Nephron (organoid): Measurements from ENCODE around the gene MEX3A.
A peak's percentile ranks its signal among the peaks of the same experiment; 100 is the strongest.
"Not testable (repeated sequence)": the region's sequence is repeated elsewhere in the genome, so short reads cannot be mapped to it uniquely, and the experiment has no call there.

Experiments used
- H3K27ac Mint-ChIP-seq, 3 experiments: 2 replicates each; pipeline ENCODE4 v1.8.0; 2020; ENCODE audit warnings: mixed read lengths in 3 of 3, mild to moderate bottlenecking in 2 of 3, moderate library complexity in 1 of 3
- H3K27me3 Mint-ChIP-seq: 2 replicates; pipeline ENCODE4 v1.8.0; 2021; ENCODE audit warnings: low read depth, mild to moderate bottlenecking, moderate library complexity, mixed read lengths
- H3K36me3 Mint-ChIP-seq: 2 replicates; pipeline ENCODE4 v1.8.0; 2020; ENCODE audit warnings: low read depth, mixed read lengths
- H3K4me1 Mint-ChIP-seq: 2 replicates; pipeline ENCODE4 v1.8.0; 2020; ENCODE audit warnings: mixed read lengths
- H3K4me3 Mint-ChIP-seq, 3 experiments: 2 replicates each; pipeline ENCODE4 v1.8.0; 2020; ENCODE audit warnings: mild to moderate bottlenecking in 3 of 3, mixed read lengths in 3 of 3, moderate library complexity in 2 of 3
- H3K9me3 Mint-ChIP-seq: 2 replicates; pipeline ENCODE4 v1.8.0; 2020; ENCODE audit warnings: mixed read lengths
- TF ChIP-seq, protein P1 (sequence below), 3 experiments: fragments of 200-600 bp; sonication (generic); IDR thresholded peaks; one replicate each; pipeline ENCODE4 v1.5.0; 2021; ENCODE audit warnings: antibody characterized with exemption in 3 of 3; ENCODE audit not compliant: unreplicated experiment in 3 of 3

MEX3A gene

DNA sequence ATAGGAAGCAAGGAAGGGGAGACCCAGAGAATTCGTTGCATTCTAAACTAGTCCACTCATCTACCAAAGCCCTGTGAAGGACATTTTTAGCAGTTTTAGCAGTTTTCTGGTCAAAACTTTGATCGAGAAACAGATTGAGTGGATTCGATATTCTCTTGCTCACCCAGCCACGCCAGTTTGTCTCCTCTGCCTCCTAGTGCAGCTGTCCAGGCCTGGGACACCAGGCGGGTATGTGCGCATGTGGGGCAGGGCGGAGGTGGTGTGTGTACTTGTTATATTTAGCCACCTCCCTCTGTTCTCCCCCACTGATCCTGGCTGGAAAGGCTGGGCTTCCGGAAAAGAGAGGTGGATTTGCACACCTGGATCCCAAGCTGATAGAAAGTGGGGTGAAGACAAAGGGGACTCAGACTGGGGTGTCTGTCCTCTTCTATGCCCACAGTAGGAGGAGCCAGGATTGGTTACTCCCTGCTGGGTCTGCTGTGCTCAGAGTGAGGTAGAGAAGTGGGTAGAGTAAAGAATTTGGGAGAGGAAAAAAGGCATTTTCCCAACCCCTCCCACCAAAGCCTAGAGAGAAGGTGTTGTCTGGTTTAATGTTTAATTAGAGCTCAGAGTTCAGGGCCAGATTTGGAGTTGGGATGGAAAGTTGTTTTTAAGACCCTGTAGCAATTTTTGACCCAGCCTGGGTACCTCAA lies 36.1 kb upstream of the MEX3A start:
- no peaks in the 10 kb centered on the region for H3K9me3 Mint-ChIP-seq
- H3K4me3 Mint-ChIP-seq, result peak overlapping the region; percentile 65 to 89 (median 83)
- H3K27me3 Mint-ChIP-seq, result peaks cover 8% of the 10 kb centered on the region
- peaks cover 71% of the 10 kb centered on the region for H3K4me1 Mint-ChIP-seq
- H3K27ac Mint-ChIP-seq, result peak overlapping the region; percentile 94 to 96 (median 95)
- TF ChIP-seq, protein P1, sequence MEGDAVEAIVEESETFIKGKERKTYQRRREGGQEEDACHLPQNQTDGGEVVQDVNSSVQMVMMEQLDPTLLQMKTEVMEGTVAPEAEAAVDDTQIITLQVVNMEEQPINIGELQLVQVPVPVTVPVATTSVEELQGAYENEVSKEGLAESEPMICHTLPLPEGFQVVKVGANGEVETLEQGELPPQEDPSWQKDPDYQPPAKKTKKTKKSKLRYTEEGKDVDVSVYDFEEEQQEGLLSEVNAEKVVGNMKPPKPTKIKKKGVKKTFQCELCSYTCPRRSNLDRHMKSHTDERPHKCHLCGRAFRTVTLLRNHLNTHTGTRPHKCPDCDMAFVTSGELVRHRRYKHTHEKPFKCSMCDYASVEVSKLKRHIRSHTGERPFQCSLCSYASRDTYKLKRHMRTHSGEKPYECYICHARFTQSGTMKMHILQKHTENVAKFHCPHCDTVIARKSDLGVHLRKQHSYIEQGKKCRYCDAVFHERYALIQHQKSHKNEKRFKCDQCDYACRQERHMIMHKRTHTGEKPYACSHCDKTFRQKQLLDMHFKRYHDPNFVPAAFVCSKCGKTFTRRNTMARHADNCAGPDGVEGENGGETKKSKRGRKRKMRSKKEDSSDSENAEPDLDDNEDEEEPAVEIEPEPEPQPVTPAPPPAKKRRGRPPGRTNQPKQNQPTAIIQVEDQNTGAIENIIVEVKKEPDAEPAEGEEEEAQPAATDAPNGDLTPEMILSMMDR (IDR thresholded peaks at IDR 0.05; ENCODE audit: unreplicated experiment in 3 of 3), result no peak
- H3K36me3 Mint-ChIP-seq, result peaks cover 5% of the 10 kb centered on the region

DNA sequence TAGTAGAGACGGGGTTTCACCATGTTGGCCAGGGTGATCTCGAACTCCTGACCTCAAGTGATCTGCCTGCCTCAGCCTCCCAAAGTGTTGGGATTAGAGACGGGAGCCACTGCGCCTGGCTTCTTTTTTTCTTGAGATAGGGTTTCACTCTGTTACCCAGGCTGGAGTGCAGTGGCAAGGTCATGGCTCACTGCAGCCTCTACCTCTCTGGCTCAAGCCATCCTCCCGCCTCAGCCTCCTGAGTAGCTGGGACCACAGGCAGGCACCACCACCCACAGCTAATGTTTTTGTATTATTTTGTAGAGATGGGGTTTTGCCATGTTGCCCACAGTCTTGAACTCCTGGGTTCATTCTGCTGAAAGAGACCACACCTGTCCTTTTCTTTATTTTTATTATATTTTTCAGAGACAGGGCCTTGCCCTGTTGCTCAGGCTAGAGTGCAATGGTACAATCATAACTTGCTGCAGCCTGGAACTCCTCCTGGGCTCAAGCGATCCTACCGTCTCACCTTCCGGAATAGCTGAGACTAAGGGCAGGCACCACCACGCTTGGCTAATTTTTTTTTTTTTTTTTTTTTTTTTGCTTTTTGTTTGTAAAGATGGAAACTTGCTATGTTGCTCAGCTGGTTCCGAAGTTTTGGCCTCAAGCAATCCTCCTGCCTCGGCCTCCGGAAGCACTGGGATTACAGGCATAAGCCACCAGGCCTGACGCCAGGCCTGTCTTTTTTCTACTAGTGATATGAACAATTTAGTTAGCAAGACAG lies 35.3 kb upstream of the MEX3A start:
- Mint-ChIP-seq H3K27ac (peak overlapping the region; percentile 94 to 96 (median 95)), H3K27me3 (peaks cover 8% of the 10 kb centered on the region), H3K4me1 (peaks cover 71% of the 10 kb centered on the region), H3K4me3 (peak overlapping the region in 2 of 3 experiments; percentile 83 to 89), H3K9me3 (no peaks in the 10 kb centered on the region), H3K36me3 (peaks cover 5% of the 10 kb centered on the region)
- TF ChIP-seq, protein P1 (IDR thresholded peaks at IDR 0.05; ENCODE audit: unreplicated experiment in 3 of 3), result no peak

DNA sequence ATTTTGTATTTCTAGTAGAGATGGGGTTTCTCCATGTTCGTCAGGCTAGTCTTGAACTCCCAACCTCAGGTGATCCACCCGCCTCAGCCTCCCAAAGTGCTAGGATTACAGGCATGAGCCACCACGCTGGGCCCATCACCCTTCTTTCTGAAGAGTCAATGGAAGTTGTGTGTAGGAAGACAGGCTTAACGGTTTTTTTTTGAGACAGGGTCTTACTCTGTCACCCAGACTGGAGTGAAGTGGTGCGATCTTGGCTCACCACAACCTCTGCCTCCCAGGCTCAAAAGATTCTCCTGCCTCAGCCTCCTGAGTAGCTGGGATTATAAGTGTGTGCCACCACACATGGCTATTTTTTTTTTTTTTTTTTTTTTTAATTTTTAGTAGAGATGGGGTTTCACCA lies 34.5 kb upstream of the MEX3A start:
- H3K9me3 Mint-ChIP-seq, H3K36me3 Mint-ChIP-seq: not testable (repeated sequence)
- H3K4me3 Mint-ChIP-seq, result peak overlapping the region; percentile 93 to 98 (median 96)

DNA sequence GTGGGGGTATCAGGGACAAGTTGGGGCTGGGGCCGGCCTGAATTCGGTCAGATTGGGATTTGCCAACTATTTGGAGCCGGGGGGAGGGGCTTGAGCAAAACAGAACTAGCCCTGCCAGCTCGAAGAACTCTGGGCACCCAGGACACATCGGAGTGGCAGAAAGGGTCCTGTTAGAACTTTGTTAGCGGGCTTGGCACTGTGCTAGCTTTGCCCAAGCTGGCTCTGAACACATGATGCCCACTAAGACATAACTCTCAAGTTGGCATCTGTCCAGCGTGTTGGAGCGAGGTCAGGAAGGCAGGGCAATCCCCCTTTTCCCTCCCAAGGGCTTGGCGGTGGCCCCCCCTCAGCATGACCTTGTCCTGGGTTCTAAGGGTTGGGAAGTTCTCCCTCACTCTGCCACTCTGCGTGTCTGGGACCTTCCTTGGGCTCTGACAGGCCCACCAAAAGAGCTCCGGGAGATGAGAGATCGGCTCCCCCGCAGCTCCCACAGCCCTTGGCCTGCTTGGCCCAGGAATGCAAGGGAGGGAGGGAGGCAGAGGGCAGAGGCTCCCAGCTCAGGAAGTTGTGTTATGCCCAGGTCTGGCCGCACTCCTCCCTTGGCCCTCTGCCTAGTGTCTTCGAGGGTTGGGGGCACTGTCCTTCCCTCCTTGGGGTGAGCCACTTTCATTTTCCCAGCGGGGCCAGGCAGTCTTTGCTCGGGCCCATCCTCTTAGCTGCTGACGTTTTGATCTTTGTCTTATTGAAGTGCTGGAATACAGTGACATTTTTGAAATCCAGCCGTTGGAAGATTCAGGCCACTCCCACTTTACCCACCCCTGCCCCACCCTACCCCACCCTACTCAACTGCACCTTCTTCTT lies 33.5 kb upstream of the MEX3A start:
- H3K4me3 Mint-ChIP-seq, result peak overlapping the region; percentile 93 to 98 (median 96)
- H3K36me3 Mint-ChIP-seq, result peaks cover 8% of the 10 kb centered on the region
- peak overlapping the region; percentile 89 to 96 (median 94) for H3K27ac Mint-ChIP-seq
- peaks cover 8% of the 10 kb centered on the region for H3K27me3 Mint-ChIP-seq
- peaks cover 67% of the 10 kb centered on the region for H3K4me1 Mint-ChIP-seq
- TF ChIP-seq, protein P1 (IDR thresholded peaks at IDR 0.05; ENCODE audit: unreplicated experiment in 3 of 3), result no peak
- no peaks in the 10 kb centered on the region for H3K9me3 Mint-ChIP-seq

More for the DNA sequence above, 34.5 kb upstream of the MEX3A start:
- peaks cover 73% of the 10 kb centered on the region for H3K4me1 Mint-ChIP-seq
- H3K27me3 Mint-ChIP-seq, result not testable (repeated sequence)
- peak overlapping the region; percentile 89 to 96 (median 94) for H3K27ac Mint-ChIP-seq

- peaks cover 8% of the 10 kb centered on the region for H3K27me3 Mint-ChIP-seq
- H3K27ac Mint-ChIP-seq, result peak overlapping the region; percentile 89 to 96 (median 94)
- H3K4me3 Mint-ChIP-seq, result peak overlapping the region; percentile 93 to 98 (median 96)
- H3K9me3 Mint-ChIP-seq, result no peaks in the 10 kb centered on the region
- H3K4me1 Mint-ChIP-seq, result peaks cover 63% of the 10 kb centered on the region
- TF ChIP-seq, protein P1 (IDR thresholded peaks at IDR 0.05; ENCODE audit: unreplicated experiment in 3 of 3), result no peak
- peaks cover 10% of the 10 kb centered on the region for H3K36me3 Mint-ChIP-seq
Observed at GRCh38 chr1:156114919-156115513, 32.8 kb upstream of the MEX3A start.
